Loucy (cell line): ENCODE measurements around the gene UTS2.

Source experiments
- H2AFZ ChIP-seq: fragments of 200-600 bp; sonication (generic); 2 replicates; pipeline ENCODE4 v1.6.0; 2016; ENCODE audit warnings: antibody characterized with exemption, mild to moderate bottlenecking, low read length, moderate library complexity
- H3F3A ChIP-seq: fragments of 200-600 bp; 2 replicates; pipeline ENCODE4 v1.6.0; 2016; ENCODE audit warnings: antibody characterized with exemption, low read depth, mild to moderate bottlenecking
- H3K27me3 ChIP-seq: fragments of 200-600 bp; sonication (generic); 2 replicates; pipeline ENCODE4 v1.6.1; 2014; ENCODE audit warnings: low read length, mild to moderate bottlenecking; ENCODE audit not compliant: insufficient read depth, poor library complexity, severe bottlenecking
- H3K36me3 ChIP-seq: fragments of 200-600 bp; sonication (generic); 2 replicates; pipeline ENCODE4 v1.6.1; 2016; ENCODE audit warnings: low read length; ENCODE audit not compliant: insufficient read depth
- H3K4me1 ChIP-seq: fragments of 200-600 bp; sonication (generic); 2 replicates; pipeline ENCODE4 v1.5.1; 2014; ENCODE audit warnings: low read length, mild to moderate bottlenecking; ENCODE audit not compliant: insufficient read depth, poor library complexity, severe bottlenecking
- H3K4me2 ChIP-seq: fragments of 200-600 bp; sonication (generic); 2 replicates; pipeline ENCODE4 v1.6.0; 2014; ENCODE audit warnings: antibody characterized with exemption, low read length, low read depth, mild to moderate bottlenecking; ENCODE audit not compliant: poor library complexity, severe bottlenecking
- H3K4me3 ChIP-seq: fragments of 200-600 bp; sonication (generic); 2 replicates; pipeline ENCODE4 v1.5.1; 2014; ENCODE audit warnings: low read length, mild to moderate bottlenecking, mixed read lengths; ENCODE audit not compliant: poor library complexity, severe bottlenecking
- H3K79me2 ChIP-seq: fragments of 200-600 bp; sonication (generic); 2 replicates; pipeline ENCODE4 v1.6.1; 2014; ENCODE audit warnings: low read length; ENCODE audit not compliant: insufficient read depth
- H3K9ac ChIP-seq: fragments of 200-600 bp; sonication (generic); 2 replicates; pipeline ENCODE4 v1.6.0; 2014; ENCODE audit warnings: mild to moderate bottlenecking, low read depth, low read length, moderate library complexity; ENCODE audit not compliant: poor library complexity, severe bottlenecking
- H3K9me2 ChIP-seq: fragments of 200-600 bp; sonication (generic); replicated peaks from 2 replicates; pipeline ENCODE4 v1.6.1; 2016; ENCODE audit warnings: low read depth, low read length, mixed read lengths
- H3K9me3 ChIP-seq: fragments of 200-600 bp; sonication (generic); 2 replicates; pipeline ENCODE4 v1.6.1; 2014; ENCODE audit warnings: mild to moderate bottlenecking, antibody characterized with exemption, low read length, low read depth; ENCODE audit not compliant: insufficient read depth
- H4K20me1 ChIP-seq: fragments of 200-600 bp; sonication (generic); 2 replicates; pipeline ENCODE4 v1.6.0; 2014; ENCODE audit warnings: antibody characterized with exemption, low read length, mild to moderate bottlenecking; ENCODE audit not compliant: insufficient read depth, poor library complexity, severe bottlenecking
- CTCF ChIP-seq: fragments of 200-600 bp; sonication (generic); conservative IDR thresholded peaks from 2 replicates; pipeline ENCODE4 v1.5.1; 2014; ENCODE audit warnings: mild to moderate bottlenecking, antibody characterized with exemption, low read length
- EZH2phosphoT487 ChIP-seq: fragments of 200-600 bp; IDR thresholded peaks from 2 replicates; pipeline ENCODE4 v1.6.1; 2018; ENCODE audit warnings: antibody characterized with exemption, mild to moderate bottlenecking, moderate library complexity, borderline replicate concordance

UTS2 gene

GRCh38 chr1:7809742-7810141 lies 43.1 kb downstream of the UTS2 start:
- no peaks in the 10 kb centered on the region for H3K4me1 ChIP-seq
- peaks cover 8% of the 10 kb centered on the region; the same call in 1 of the 2 replicates for H3K9me3 ChIP-seq
- H3K4me2 ChIP-seq, result no peak overlapping the region
- TF ChIP-seq CTCF, result no peak
- TF ChIP-seq EZH2phosphoT487, result no peak
- no peaks in the 10 kb centered on the region for H3K79me2 ChIP-seq
- no peaks in the 10 kb centered on the region for H3K27me3 ChIP-seq
- H3K4me3 ChIP-seq, result no peak overlapping the region
- no peaks in the 10 kb centered on the region for H3K9me2 ChIP-seq
- H2AFZ ChIP-seq, result no peak overlapping the region
- no peaks in the 10 kb centered on the region for H4K20me1 ChIP-seq
- H3K9ac ChIP-seq, result no peak overlapping the region
- H3K36me3 ChIP-seq, result no peaks in the 10 kb centered on the region
- no peaks in the 10 kb centered on the region for H3F3A ChIP-seq

- peaks cover 3% of the 10 kb centered on the region; the same call in 1 of the 2 replicates for H3K9me3 ChIP-seq
- no peaks in the 10 kb centered on the region for H4K20me1 ChIP-seq
- no peaks in the 10 kb centered on the region for H3F3A ChIP-seq
- TF ChIP-seq EZH2phosphoT487, result no peak
- peak; percentile 81 for TF ChIP-seq CTCF
- H3K27me3 ChIP-seq, result no peaks in the 10 kb centered on the region
- no peak overlapping the region for H3K9ac ChIP-seq
- no peaks in the 10 kb centered on the region for H3K36me3 ChIP-seq
- H3K9me2 ChIP-seq, result no peaks in the 10 kb centered on the region
- H3K4me1 ChIP-seq, result no peaks in the 10 kb centered on the region
- no peak overlapping the region for H2AFZ ChIP-seq
- no peak overlapping the region for H3K4me3 ChIP-seq
- H3K79me2 ChIP-seq, result no peaks in the 10 kb centered on the region
- H3K4me2 ChIP-seq, result no peak overlapping the region
Measured at GRCh38 chr1:7808253-7808844, 44.5 kb downstream of the UTS2 start.

- no peak overlapping the region for H2AFZ ChIP-seq
- no peaks in the 10 kb centered on the region for H3K79me2 ChIP-seq
- H3K36me3 ChIP-seq, result no peaks in the 10 kb centered on the region
- H3K4me2 ChIP-seq, result no peak overlapping the region
- H4K20me1 ChIP-seq, result no peaks in the 10 kb centered on the region
- no peaks in the 10 kb centered on the region for H3K9me3 ChIP-seq
- no peak for TF ChIP-seq CTCF
- no peak for TF ChIP-seq EZH2phosphoT487
- no peaks in the 10 kb centered on the region for H3K27me3 ChIP-seq
- H3K9ac ChIP-seq, result no peak overlapping the region
- H3K4me3 ChIP-seq, result no peak overlapping the region
- no peaks in the 10 kb centered on the region for H3K4me1 ChIP-seq
- no peaks in the 10 kb centered on the region for H3F3A ChIP-seq
- no peaks in the 10 kb centered on the region for H3K9me2 ChIP-seq
Measured at GRCh38 chr1:7805460-7805859, 47.4 kb downstream of the UTS2 start.
